Renal cortical epithelial cell (primary cell): ENCODE data around the gene TMEM253. TPM values are rescaled to one million over a fixed set of nuclear protein-coding genes. Genes with fewer than 3 reads are reported as not detected.

Source experiments
- DNase-seq: peaks from one replicate; pipeline ENCODE4 v3.0.0-alpha.2; 2011; ENCODE audit warnings: low read depth
- total RNA-seq: library from RNA; depleted of rRNA; stranded (reverse); fragments of >200 nt; gene quantifications from 2 replicates; pipeline ENCODE4 v1.2.3, GENCODE V29; 2014

TMEM253 gene
- total RNA-seq, result 0.10 and 0.35 TPM in 2 replicates

GRCh38 chr14:21100931-21101330, at the start of gene TMEM253:
Gene TMEM253 (plus strand): TSS chr14:21101066. CDS start chr14:21101344, 278 bp downstream.
- no peak for DNase-seq

- no peak for DNase-seq
These were observed 47.4 kb upstream of the TMEM253 start for GRCh38 chr14:21053184-21054122.

GRCh38 chr14:21054123-21054767, 46.6 kb upstream of the TMEM253 start:
- peak; percentile 51 for DNase-seq

- DNase-seq, result no peak
These were observed 46.1 kb upstream of the TMEM253 start for GRCh38 chr14:21054768-21055145.

- DNase-seq, result peak; percentile 67
These were observed 45.3 kb upstream of the TMEM253 start for GRCh38 chr14:21055432-21056117.

GRCh38 chr14:21056520-21057163, 44.2 kb upstream of the TMEM253 start:
- DNase-seq, result no peak

GRCh38 chr14:21057803-21058675, 42.8 kb upstream of the TMEM253 start, which contains the start of gene RNASE8:
Gene RNASE8 (plus strand): TSS chr14:21057822. CDS start chr14:21057893, 71 bp downstream.
- DNase-seq, result no peak

- no peak for DNase-seq
These were observed 42.0 kb upstream of the TMEM253 start for GRCh38 chr14:21058903-21059302.

- DNase-seq, result no peak
These were observed 40.8 kb upstream of the TMEM253 start for GRCh38 chr14:21059842-21060613.

- no peak for DNase-seq
These were observed 40.1 kb upstream of the TMEM253 start for GRCh38 chr14:21060614-21061346.

GRCh38 chr14:21061347-21061668, 39.6 kb upstream of the TMEM253 start:
- DNase-seq, result no peak

GRCh38 chr14:21063479-21063878, 37.4 kb upstream of the TMEM253 start:
- peak; percentile 81 for DNase-seq

GRCh38 chr14:21066882-21067502, 33.9 kb upstream of the TMEM253 start:
- no peak for DNase-seq

GRCh38 chr14:21068521-21069387, 32.1 kb upstream of the TMEM253 start:
- DNase-seq, result no peak

GRCh38 chr14:21069388-21070082, 31.3 kb upstream of the TMEM253 start:
- no peak for DNase-seq

- no peak for DNase-seq
These were observed 30.7 kb upstream of the TMEM253 start, which contains the start of gene ARHGEF40 for GRCh38 chr14:21070083-21070609. Gene ARHGEF40 (plus strand): TSS chr14:21070304. CDS start chr14:21070397, 93 bp downstream.
